Stimulated activated memory B cell treated with anti-CD40 and anti-IgM and Interleukin-4, amounts not matched to agents 10 μg/mL and 1 μg/mL and 100 μg/mL, for 72 hours (primary cell): ENCODE data around the gene CCDC86.

Source experiments
- ATAC-seq: fragments of 150-1000 bp; cut with Tn5 transposase; 2 replicates; pipeline ENCODE4 v1.10.0; 2021
- H3K27ac Mint-ChIP-seq: one replicate; pipeline ENCODE4 v1.8.0; 2022; ENCODE audit warnings: mild to moderate bottlenecking, mixed read lengths
- H3K27me3 Mint-ChIP-seq: one replicate; pipeline ENCODE4 v1.8.0; 2022; ENCODE audit warnings: mixed read lengths
- H3K36me3 Mint-ChIP-seq: one replicate; pipeline ENCODE4 v1.8.0; 2022; ENCODE audit warnings: mixed read lengths
- H3K4me1 Mint-ChIP-seq: one replicate; pipeline ENCODE4 v1.8.0; 2022; ENCODE audit warnings: mixed read lengths
- H3K4me3 Mint-ChIP-seq: one replicate; pipeline ENCODE4 v1.8.0; 2022; ENCODE audit warnings: mild to moderate bottlenecking, moderate library complexity, mixed read lengths
- H3K9me3 Mint-ChIP-seq: one replicate; pipeline ENCODE4 v1.8.0; 2022; ENCODE audit warnings: mixed read lengths

Gene CCDC86

DNA sequence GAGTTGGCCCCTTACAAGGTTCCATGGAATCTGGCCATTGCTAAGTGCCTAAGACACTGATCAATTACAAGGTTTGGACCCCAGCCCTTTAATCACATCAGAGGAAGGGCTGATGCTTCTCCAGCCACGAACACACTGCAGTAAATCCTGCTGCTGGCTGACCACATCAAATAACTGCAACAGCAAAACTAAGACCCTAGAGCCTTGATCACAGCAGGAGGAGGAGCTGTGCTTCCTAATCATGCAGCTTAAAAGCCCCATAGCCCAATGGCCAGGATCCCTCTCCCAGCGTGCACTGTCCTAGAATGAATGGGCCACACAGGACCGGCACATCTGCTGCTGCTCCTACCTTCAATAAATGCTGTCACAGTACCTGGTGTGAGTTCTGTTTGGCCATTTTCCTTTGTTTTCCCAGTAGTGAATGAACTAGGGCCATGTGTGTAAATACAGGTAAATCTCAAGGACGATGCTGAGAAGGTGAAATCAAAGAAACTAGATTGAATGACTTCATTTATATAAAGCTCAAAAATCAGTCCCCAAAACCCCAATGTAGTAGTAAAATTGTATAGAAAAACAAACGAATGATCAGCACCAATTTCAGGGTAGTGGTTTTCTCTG, 38.2 kb downstream of the CCDC86 start:
- peaks cover 48% of the 10 kb centered on the region for H3K36me3 Mint-ChIP-seq
- no peak overlapping the region for H3K27ac Mint-ChIP-seq
- no peaks in the 10 kb centered on the region for H3K9me3 Mint-ChIP-seq
- peaks cover 6% of the 10 kb centered on the region for H3K4me1 Mint-ChIP-seq
- H3K27me3 Mint-ChIP-seq: no peaks in the 10 kb centered on the region
- no peak overlapping the region for H3K4me3 Mint-ChIP-seq
- ATAC-seq: no peak

DNA sequence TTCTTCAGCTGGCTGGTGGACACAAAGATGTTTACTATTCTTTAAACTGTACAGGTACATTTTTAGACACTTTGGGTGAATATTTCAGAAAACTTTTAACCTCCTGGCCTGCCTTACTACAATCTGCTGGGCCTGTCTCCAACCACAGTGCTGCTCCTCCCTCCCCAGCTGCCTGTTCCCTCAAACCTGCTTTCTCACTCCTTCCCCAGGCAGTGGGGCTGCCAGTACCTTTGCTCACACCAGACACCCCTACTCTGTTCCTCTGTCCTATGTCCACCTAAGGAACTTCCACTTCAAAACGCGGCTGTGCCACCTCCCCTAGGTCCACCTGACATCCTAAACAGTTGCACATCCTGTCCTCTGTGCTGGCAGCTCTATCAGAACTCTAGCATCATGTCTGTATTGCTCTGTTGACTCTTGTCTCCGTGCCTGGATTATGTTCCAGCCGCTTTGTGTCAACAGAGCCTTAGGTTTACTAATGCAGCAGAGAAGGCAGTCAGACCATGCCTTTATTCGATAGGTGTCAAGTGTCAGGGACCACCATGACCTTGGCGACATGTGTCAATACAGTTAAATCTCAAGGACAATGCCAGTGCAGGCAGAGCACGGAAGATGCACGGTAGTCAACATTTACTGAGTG, 38.9 kb downstream of the CCDC86 start:
- Mint-ChIP-seq H3K27ac (no peak overlapping the region), H3K4me3 (no peak overlapping the region), H3K4me1 (peaks cover 6% of the 10 kb centered on the region), H3K36me3 (peaks cover 54% of the 10 kb centered on the region), H3K9me3 (no peaks in the 10 kb centered on the region), H3K27me3 (no peaks in the 10 kb centered on the region)
- no peak for ATAC-seq

- no peak overlapping the region for H3K27ac Mint-ChIP-seq
- H3K27me3 Mint-ChIP-seq: no peaks in the 10 kb centered on the region
- H3K4me1 Mint-ChIP-seq: peaks cover 6% of the 10 kb centered on the region
- peaks cover 49% of the 10 kb centered on the region for H3K36me3 Mint-ChIP-seq
- no peaks in the 10 kb centered on the region for H3K9me3 Mint-ChIP-seq
- ATAC-seq: peak; percentile 65
- no peak overlapping the region for H3K4me3 Mint-ChIP-seq
Observed at GRCh38 chr11:60887556-60887955, 45.6 kb downstream of the CCDC86 start.

DNA sequence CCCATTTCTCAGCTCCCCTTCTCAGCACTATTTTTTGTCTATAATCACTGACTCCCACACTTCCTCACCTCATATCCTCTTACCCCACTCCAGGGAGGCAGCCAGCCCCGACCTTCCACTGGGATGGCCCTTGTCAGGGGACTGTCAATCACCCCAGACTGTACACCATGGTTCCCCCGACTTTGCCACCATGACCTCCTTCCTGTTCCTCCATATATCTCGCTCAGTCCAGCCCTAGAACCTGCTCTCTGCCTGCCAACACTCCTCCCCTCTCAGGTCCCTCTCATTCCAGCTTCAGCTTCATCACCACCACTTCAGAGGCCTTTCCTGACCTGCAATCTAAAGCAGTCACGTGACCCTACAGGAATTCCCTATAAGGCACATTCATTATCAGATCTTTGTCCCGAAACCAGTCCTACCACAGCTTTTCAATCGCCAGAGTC, 48.0 kb downstream of the CCDC86 start:
- no peaks in the 10 kb centered on the region for H3K4me1 Mint-ChIP-seq
- no peaks in the 10 kb centered on the region for H3K27me3 Mint-ChIP-seq
- H3K27ac Mint-ChIP-seq: no peak overlapping the region
- peaks cover 45% of the 10 kb centered on the region for H3K36me3 Mint-ChIP-seq
- H3K9me3 Mint-ChIP-seq: no peaks in the 10 kb centered on the region
- no peak for ATAC-seq
- no peak overlapping the region for H3K4me3 Mint-ChIP-seq

DNA sequence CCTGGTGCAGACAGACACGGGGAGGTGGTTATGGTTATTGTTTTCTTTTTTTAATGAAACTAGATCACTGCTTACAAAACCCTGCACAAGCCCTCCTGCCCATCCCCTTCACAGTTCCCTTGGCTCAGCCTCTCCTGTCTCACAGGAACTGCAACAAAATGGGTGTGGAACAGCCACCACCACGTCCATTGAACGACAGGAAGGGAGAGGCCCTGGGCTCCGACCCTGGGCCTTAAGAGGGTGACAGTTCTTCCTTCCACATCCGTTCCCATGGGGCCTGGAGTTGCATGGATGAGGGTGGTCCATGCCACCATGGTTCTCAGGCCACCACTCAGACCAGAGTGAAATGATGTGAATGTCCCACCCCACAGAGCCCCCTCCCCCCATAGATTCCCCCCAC, 48.8 kb downstream of the CCDC86 start:
- Mint-ChIP-seq H3K9me3 (no peaks in the 10 kb centered on the region), H3K27me3 (no peaks in the 10 kb centered on the region), H3K36me3 (peaks cover 45% of the 10 kb centered on the region)

GRCh38 chr11:60891103-60891741, 49.3 kb downstream of the CCDC86 start:
- Mint-ChIP-seq H3K36me3 (peaks cover 46% of the 10 kb centered on the region), H3K27ac (no peak overlapping the region), H3K4me3 (no peak overlapping the region), H3K9me3 (no peaks in the 10 kb centered on the region), H3K4me1 (no peaks in the 10 kb centered on the region), H3K27me3 (no peaks in the 10 kb centered on the region)
- ATAC-seq: no peak

More for the DNA sequence above, 48.8 kb downstream of the CCDC86 start:
- H3K27ac Mint-ChIP-seq: no peak overlapping the region
- H3K4me3 Mint-ChIP-seq: no peak overlapping the region
- H3K4me1 Mint-ChIP-seq: no peaks in the 10 kb centered on the region
- no peak for ATAC-seq

- H3K4me3 Mint-ChIP-seq: no peak overlapping the region
- no peaks in the 10 kb centered on the region for H3K27me3 Mint-ChIP-seq
- no peak for ATAC-seq
- H3K9me3 Mint-ChIP-seq: no peaks in the 10 kb centered on the region
- no peak overlapping the region for H3K27ac Mint-ChIP-seq
- peaks cover 21% of the 10 kb centered on the region for H3K4me1 Mint-ChIP-seq
- peaks cover 72% of the 10 kb centered on the region for H3K36me3 Mint-ChIP-seq
Observed at GRCh38 chr11:60895687-60896086, 53.8 kb downstream of the CCDC86 start.

DNA sequence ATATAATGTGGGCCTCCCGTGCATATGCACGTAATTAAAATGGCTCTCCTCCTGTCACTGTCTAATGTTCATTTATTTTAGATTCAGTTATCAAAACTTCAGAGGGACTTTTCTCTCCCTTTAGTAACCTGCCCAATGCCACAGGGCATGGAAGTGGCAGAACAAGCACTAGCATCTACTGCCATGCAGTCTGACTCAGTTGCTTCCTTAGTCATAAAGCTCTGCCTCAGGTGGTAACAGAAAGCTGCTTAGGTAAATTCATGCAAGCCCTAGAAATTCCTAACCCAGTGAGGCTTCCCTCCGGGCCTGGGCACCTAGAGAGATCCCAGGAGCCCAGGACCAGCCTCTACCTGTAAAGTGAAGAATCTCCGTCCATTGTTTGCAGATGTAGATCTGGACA, 55.6 kb downstream of the CCDC86 start:
- Mint-ChIP-seq H3K9me3 (no peaks in the 10 kb centered on the region), H3K27ac (peak overlapping the region; percentile 72)

DNA sequence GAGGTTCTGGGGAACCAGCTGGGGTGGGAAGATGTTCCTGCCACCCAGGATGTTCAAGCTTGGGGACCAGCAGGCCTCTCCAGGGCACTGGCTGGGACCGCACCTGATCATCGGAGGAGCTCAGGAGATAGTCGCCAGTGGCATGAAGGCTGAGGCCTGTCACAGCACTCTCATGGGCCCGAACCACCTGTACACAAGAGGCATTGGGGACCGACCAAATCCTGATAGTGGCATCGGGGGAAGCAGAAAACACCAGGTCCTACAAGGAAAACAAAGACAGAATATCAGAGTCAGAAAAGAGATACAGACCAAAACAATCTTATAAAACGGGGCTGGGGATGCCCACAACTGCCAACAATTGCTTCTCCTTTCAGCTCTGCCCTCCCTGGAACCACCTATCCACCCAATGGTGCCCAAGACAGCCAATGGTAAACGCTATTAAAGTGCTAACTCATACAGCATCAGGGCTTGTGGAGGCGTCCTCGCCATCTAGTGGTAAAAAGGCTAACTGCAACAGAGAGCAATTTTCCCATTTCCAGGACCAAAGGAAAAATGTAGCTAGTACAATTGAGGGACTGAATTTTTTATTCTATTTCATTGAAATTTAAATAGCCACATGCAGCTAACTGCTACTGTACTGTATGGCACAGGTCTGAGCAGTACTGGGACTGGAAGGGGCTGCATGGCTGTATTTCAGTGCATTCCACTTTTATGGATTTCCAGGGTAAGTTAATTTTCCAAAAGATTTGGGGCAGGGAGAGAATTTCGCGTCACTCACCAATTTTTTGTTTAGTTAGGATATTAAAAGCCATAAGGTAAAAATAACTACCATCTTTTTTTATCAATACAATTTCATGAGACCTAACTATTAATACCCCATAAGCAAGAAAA, 57.4 kb downstream of the CCDC86 start:
- no peaks in the 10 kb centered on the region for H3K27me3 Mint-ChIP-seq
- H3K27ac Mint-ChIP-seq: peak overlapping the region; percentile 72
- no peaks in the 10 kb centered on the region for H3K9me3 Mint-ChIP-seq
- peaks cover 70% of the 10 kb centered on the region for H3K36me3 Mint-ChIP-seq
- no peak overlapping the region for H3K4me3 Mint-ChIP-seq
- ATAC-seq: peak; percentile 76
- H3K4me1 Mint-ChIP-seq: peaks cover 31% of the 10 kb centered on the region

More for the DNA sequence above, 55.6 kb downstream of the CCDC86 start:
- Mint-ChIP-seq H3K36me3 (peaks cover 67% of the 10 kb centered on the region), H3K4me3 (no peak overlapping the region), H3K4me1 (peaks cover 21% of the 10 kb centered on the region), H3K27me3 (no peaks in the 10 kb centered on the region)
- ATAC-seq: no peak

GRCh38 chr11:60899977-60900376, 58.1 kb downstream of the CCDC86 start:
- Mint-ChIP-seq H3K27me3 (no peaks in the 10 kb centered on the region), H3K36me3 (peaks cover 66% of the 10 kb centered on the region), H3K4me1 (peaks cover 38% of the 10 kb centered on the region), H3K27ac (no peak overlapping the region), H3K4me3 (no peak overlapping the region), H3K9me3 (no peaks in the 10 kb centered on the region)
- ATAC-seq: no peak
